Measurements from ENCODE around the gene ARHGAP10.

- TF ChIP-seq, protein P1, sequence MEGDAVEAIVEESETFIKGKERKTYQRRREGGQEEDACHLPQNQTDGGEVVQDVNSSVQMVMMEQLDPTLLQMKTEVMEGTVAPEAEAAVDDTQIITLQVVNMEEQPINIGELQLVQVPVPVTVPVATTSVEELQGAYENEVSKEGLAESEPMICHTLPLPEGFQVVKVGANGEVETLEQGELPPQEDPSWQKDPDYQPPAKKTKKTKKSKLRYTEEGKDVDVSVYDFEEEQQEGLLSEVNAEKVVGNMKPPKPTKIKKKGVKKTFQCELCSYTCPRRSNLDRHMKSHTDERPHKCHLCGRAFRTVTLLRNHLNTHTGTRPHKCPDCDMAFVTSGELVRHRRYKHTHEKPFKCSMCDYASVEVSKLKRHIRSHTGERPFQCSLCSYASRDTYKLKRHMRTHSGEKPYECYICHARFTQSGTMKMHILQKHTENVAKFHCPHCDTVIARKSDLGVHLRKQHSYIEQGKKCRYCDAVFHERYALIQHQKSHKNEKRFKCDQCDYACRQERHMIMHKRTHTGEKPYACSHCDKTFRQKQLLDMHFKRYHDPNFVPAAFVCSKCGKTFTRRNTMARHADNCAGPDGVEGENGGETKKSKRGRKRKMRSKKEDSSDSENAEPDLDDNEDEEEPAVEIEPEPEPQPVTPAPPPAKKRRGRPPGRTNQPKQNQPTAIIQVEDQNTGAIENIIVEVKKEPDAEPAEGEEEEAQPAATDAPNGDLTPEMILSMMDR (IDR thresholded peaks at IDR 0.05; ENCODE audit: low read depth, low read length) = no peak
- TF ChIP-seq POLR2A (IDR thresholded peaks at IDR 0.05; ENCODE audit: extremely low read depth, insufficient read length) = no peak
These were observed 360.6 kb downstream of the ARHGAP10 start for GRCh38 chr4:148092316-148093014.

All from NB4 (cell line).